Suprapubic skin (tissue), 4 donors: Measurements from ENCODE around the gene PRKD2. TPM values are rescaled to one million over a fixed set of nuclear protein-coding genes. Genes with fewer than 3 reads are reported as not detected.

ENCODE experiments used
- DNase-seq, 2 donors: peaks; one replicate each; pipeline ENCODE4 v3.0.0-alpha.2; 2019; ENCODE audit warnings: low spot score in 2 of 2
- H3K27ac ChIP-seq: fragments of 200-600 bp; sonication (generic); one replicate; pipeline ENCODE4 v1.5.1; 2019
- H3K27me3 ChIP-seq: fragments of 200-600 bp; sonication (generic); one replicate; pipeline ENCODE4 v1.5.1; 2019
- H3K36me3 ChIP-seq: fragments of 200-600 bp; sonication (generic); one replicate; pipeline ENCODE4 v1.5.1; 2019
- H3K4me1 ChIP-seq: fragments of 200-600 bp; sonication (generic); one replicate; pipeline ENCODE4 v1.5.1; 2019
- H3K4me3 ChIP-seq: fragments of 200-600 bp; sonication (generic); one replicate; pipeline ENCODE4 v1.5.1; 2019; ENCODE audit warnings: mild to moderate bottlenecking
- H3K9me3 ChIP-seq: fragments of 200-600 bp; sonication (generic); one replicate; pipeline ENCODE4 v1.5.1; 2019
- CTCF ChIP-seq, 2 donors: fragments of 200-600 bp in 1 of 2; fragments of 450-650 bp in 1 of 2; sonication (generic) in 1 of 2; IDR thresholded peaks; one replicate each; pipeline ENCODE4 v1.5.1; 2016 to 2019; ENCODE audit warnings: antibody characterized with exemption in 2 of 2, mild to moderate bottlenecking in 1 of 2, moderate library complexity in 1 of 2
- EP300 ChIP-seq: sonication (generic); formaldehyde crosslinking; IDR thresholded peaks from one replicate; pipeline ENCODE4 v1.6.1; 2017; ENCODE audit warnings: antibody characterized with exemption
- POLR2A ChIP-seq, 2 donors: fragments of 450-650 bp; IDR thresholded peaks; one replicate each; pipeline ENCODE4 v1.6.1; 2017; ENCODE audit warnings: antibody characterized with exemption in 2 of 2, mild to moderate bottlenecking in 2 of 2, moderate library complexity in 2 of 2
- POLR2AphosphoS5 ChIP-seq, 3 donors: sonication (generic); formaldehyde crosslinking; IDR thresholded peaks; one replicate each; pipeline ENCODE4 v1.6.1; 2017; ENCODE audit warnings: antibody characterized with exemption in 3 of 3
- WGBS: methylation state at CpG from one replicate; pipeline ENCODE4 v1.1.5; 2018; 5-methylcytosine and 5-hydroxymethylcytosine counted together
- total RNA-seq, 4 donors: library from RNA; depleted of rRNA; stranded (reverse); fragments of >200 nt; gene quantifications; one replicate each; pipeline ENCODE4 v1.1.0, GENCODE V29; 2016

Gene PRKD2
- total RNA-seq, 4 donors from 2014 or later, result 51.5 to 136 (median 61.2) TPM

GRCh38 chr19:46661735-46662592 lies 55.0 kb downstream of the PRKD2 start:
- DNase-seq, result peak; percentile 89
- peaks cover 28% of the 10 kb centered on the region for H3K27me3 ChIP-seq
- peaks cover 26% of the 10 kb centered on the region for H3K4me1 ChIP-seq
- 5% methylated on average over 19 of the region's 19 CpGs for WGBS
- peak overlapping the region; percentile 65 for H3K4me3 ChIP-seq
- H3K36me3 ChIP-seq, result no peaks in the 10 kb centered on the region
- H3K27ac ChIP-seq, result peak overlapping the region; percentile 63
- H3K9me3 ChIP-seq, result no peaks in the 10 kb centered on the region
- TF ChIP-seq EP300, result no peak
- peak; percentile 93 to 95 for TF ChIP-seq CTCF (IDR thresholded peaks at IDR 0.05)

GRCh38 chr19:46661020-46661731 lies 55.7 kb downstream of the PRKD2 start, which contains the start of gene DACT3:
DACT3 (minus strand) TSS chr19:46661182; CDS start chr19:46661064, 118 bp downstream.
- H3K27ac ChIP-seq, result peak within 1 kb of the TSS; percentile 63
- WGBS, result 0% methylated on average over 25 of the region's 61 CpGs
- TF ChIP-seq CTCF (IDR thresholded peaks at IDR 0.05), result no peak
- TF ChIP-seq EP300, result no peak
- peak in 1 of 3 donors; percentile 85 for TF ChIP-seq POLR2AphosphoS5 (IDR thresholded peaks at IDR 0.05)
- H3K27me3 ChIP-seq, result peaks cover 28% of the 10 kb centered on the region
- peak within 1 kb of the TSS; percentile 65 for H3K4me3 ChIP-seq
- DNase-seq, result peak; percentile 100
- H3K9me3 ChIP-seq, result no peaks in the 10 kb centered on the region
- no peaks in the 10 kb centered on the region for H3K36me3 ChIP-seq
- peaks cover 26% of the 10 kb centered on the region for H3K4me1 ChIP-seq

GRCh38 chr19:46660551-46661019 lies 56.3 kb downstream of the PRKD2 start:
- TF ChIP-seq POLR2AphosphoS5 (IDR thresholded peaks at IDR 0.05), result no peak
- no peak for TF ChIP-seq POLR2A (IDR thresholded peaks at IDR 0.05)
- no peak for TF ChIP-seq CTCF (IDR thresholded peaks at IDR 0.05)
- no peak for TF ChIP-seq EP300
- no peak overlapping the region for H3K27ac ChIP-seq
- H3K36me3 ChIP-seq, result no peaks in the 10 kb centered on the region
- H3K27me3 ChIP-seq, result peaks cover 28% of the 10 kb centered on the region
- DNase-seq, result no peak
- H3K9me3 ChIP-seq, result no peaks in the 10 kb centered on the region
- H3K4me3 ChIP-seq, result peak overlapping the region; percentile 65
- no CpG with 5 or more reads among the region's 40 CpGs for WGBS
- H3K4me1 ChIP-seq, result peaks cover 26% of the 10 kb centered on the region

- WGBS, result 6% methylated on average over 6 of the region's 14 CpGs
- no peaks in the 10 kb centered on the region for H3K36me3 ChIP-seq
- peaks cover 28% of the 10 kb centered on the region for H3K27me3 ChIP-seq
- peak in 1 of 2 donors; percentile 68 for DNase-seq
- peaks cover 26% of the 10 kb centered on the region for H3K4me1 ChIP-seq
- H3K4me3 ChIP-seq, result peak overlapping the region; percentile 65
- no peak overlapping the region for H3K27ac ChIP-seq
- H3K9me3 ChIP-seq, result no peaks in the 10 kb centered on the region
- no peak for TF ChIP-seq POLR2AphosphoS5 (IDR thresholded peaks at IDR 0.05)
- no peak for TF ChIP-seq CTCF (IDR thresholded peaks at IDR 0.05)
- no peak for TF ChIP-seq POLR2A (IDR thresholded peaks at IDR 0.05)
- TF ChIP-seq EP300, result no peak
Measured at GRCh38 chr19:46660008-46660517, 56.9 kb downstream of the PRKD2 start.
